Caco-2 (cell line): Measurements from ENCODE around the gene PLEKHA1. TPM values are rescaled to one million over a fixed set of nuclear protein-coding genes. Genes with fewer than 3 reads are reported as not detected.

Experiments used
- BruUV-seq: library from RNA; stranded (reverse); fragments of 400-500 nt; replicated peaks from 2 replicates; lab custom pipeline; 2021; lab: Mats Ljungman, UMichigan
- CTCF ChIA-PET: fragments of 300-600 bp; sonication (Branson Sonifier 250); formaldehyde crosslinking; loops from one replicate; lab custom pipeline; 2022; ENCODE audit warnings: antibody characterized with exemption; lab: Charles Lee
- POLR2A ChIA-PET: fragments of 300-600 bp; sonication (Branson Sonifier 250); formaldehyde crosslinking; loops from one replicate; lab custom pipeline; 2022; ENCODE audit warnings: antibody characterized with exemption; lab: Charles Lee
- DNase-seq, 2 experiments: peaks; one replicate each; pipeline versions ENCODE4 v3.0.0 to v3.0.0-alpha.2; 2020 to 2022
- H3K27me3 ChIP-seq: replicated peaks from 2 replicates; pipeline ENCODE4 v1.6.0; 2011; ENCODE audit warnings: low read length; ENCODE audit not compliant: control insufficient read depth, insufficient read depth
- H3K36me3 ChIP-seq: 2 replicates; pipeline ENCODE4 v1.5.1; 2011; ENCODE audit warnings: low read length; ENCODE audit not compliant: control insufficient read depth, insufficient read depth
- H3K4me1 ChIP-seq: fragments of 250-450 bp; sonication (Bioruptor Pico); 2 replicates; pipeline ENCODE4 v1.5.1; 2020; ENCODE audit warnings: mild to moderate bottlenecking
- H3K4me3 ChIP-seq: 2 replicates; pipeline ENCODE4 v1.5.1; 2011; ENCODE audit warnings: low read depth, mild to moderate bottlenecking, control low read depth, low read length
- H3K9me3 ChIP-seq: fragments of 250-450 bp; sonication (Bioruptor Pico); 2 replicates; pipeline ENCODE4 v1.5.1; 2020; ENCODE audit warnings: mild to moderate bottlenecking, moderate library complexity
- H3K27ac Mint-ChIP-seq: one replicate; pipeline ENCODE4 v1.8.0; 2022; ENCODE audit warnings: mixed read lengths; ENCODE audit not compliant: unreplicated experiment
- H3K27me3 Mint-ChIP-seq: one replicate; pipeline ENCODE4 v1.8.0; 2022; ENCODE audit warnings: mixed read lengths; ENCODE audit not compliant: insufficient read depth, unreplicated experiment
- H3K36me3 Mint-ChIP-seq: one replicate; pipeline ENCODE4 v1.8.0; 2022; ENCODE audit warnings: mild to moderate bottlenecking, mixed read lengths; ENCODE audit not compliant: insufficient read depth, unreplicated experiment
- H3K4me1 Mint-ChIP-seq: one replicate; pipeline ENCODE4 v1.8.0; 2022; ENCODE audit warnings: low read depth, mixed read lengths; ENCODE audit not compliant: unreplicated experiment
- H3K4me3 Mint-ChIP-seq: one replicate; pipeline ENCODE4 v1.8.0; 2022; ENCODE audit warnings: mild to moderate bottlenecking, moderate library complexity, mixed read lengths; ENCODE audit not compliant: unreplicated experiment
- H3K9me3 Mint-ChIP-seq: one replicate; pipeline ENCODE4 v1.8.0; 2022; ENCODE audit warnings: mixed read lengths; ENCODE audit not compliant: unreplicated experiment
- intact Hi-C: fragments of 100-400 bp; cut with micrococcal nuclease; formaldehyde crosslinking; loops from one replicate; pipeline ENCODE4 v1.10.0; 2022; ENCODE audit not compliant: unreplicated experiment
- total RNA-seq: library from RNA; stranded (reverse); gene quantifications from 2 replicates; pipeline ENCODE4 v1.2.3, GENCODE V29; 2022
- TF ChIP-seq, protein P1 (sequence below), 2 experiments: fragments of 200-600 bp in 1 of 2; IDR thresholded peaks; 1 replicate in 1 of 2; 2 replicates in 1 of 2; pipeline versions ENCODE4 v1.5.1 to v1.8.0; 2011 to 2022; ENCODE audit warnings: antibody characterized with exemption in 1 of 2, control low read depth in 1 of 2, inconsistent platforms in 1 of 2, low read depth in 1 of 2, low read length in 1 of 2, mild to moderate bottlenecking in 1 of 2, moderate library complexity in 1 of 2; ENCODE audit not compliant: insufficient read depth in 1 of 2, severe bottlenecking in 1 of 2, unreplicated experiment in 1 of 2

The PLEKHA1 gene
- total RNA-seq, 1 experiment from 2014 or later = 48.4 TPM

DNA sequence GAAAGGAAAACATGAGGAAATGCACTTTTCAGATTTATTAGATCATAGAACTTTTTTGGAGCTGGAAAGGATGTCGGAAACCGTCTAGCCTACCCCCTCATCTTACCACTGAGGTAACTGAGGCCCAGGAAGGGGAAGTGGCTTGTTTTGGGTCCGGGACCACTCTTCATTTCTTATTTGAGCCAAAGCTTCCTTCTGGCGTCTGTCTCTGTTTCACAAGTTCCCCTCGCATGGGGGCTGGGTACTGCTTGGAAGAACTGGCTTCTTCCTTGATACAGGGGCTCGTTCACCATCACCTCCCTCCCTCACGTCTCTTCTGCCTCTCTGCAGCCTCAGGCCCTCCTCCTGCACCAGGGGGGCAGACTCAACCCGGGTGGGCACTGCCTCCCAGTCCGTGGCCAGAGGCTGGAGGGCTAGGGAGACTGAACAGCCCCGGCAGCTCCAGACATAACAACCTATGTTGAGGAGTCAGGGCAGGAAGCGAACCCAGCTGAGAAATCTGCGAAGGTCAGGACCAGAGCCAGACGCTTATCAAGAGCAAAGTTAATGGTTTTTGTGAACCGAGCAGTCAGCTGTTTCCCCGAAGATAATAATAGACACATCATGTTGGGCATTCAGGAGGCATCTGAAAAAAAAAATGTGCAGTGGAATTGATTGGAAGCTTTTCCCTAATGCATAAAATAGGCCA, 99.8 kb downstream of the PLEKHA1 start:
- Mint-ChIP-seq H3K4me3 (no peak overlapping the region), H3K4me1 (peaks cover 10% of the 10 kb centered on the region)
- CTCF ChIA-PET = no interaction called here

GRCh38 chr10:122475100-122475499, 100.6 kb downstream of the PLEKHA1 start:
- H3K27ac Mint-ChIP-seq = no peak overlapping the region
- H3K27me3 ChIP-seq = peaks cover 1% of the 10 kb centered on the region
- no peak overlapping the region for H3K4me3 Mint-ChIP-seq
- H3K9me3 Mint-ChIP-seq = no peaks in the 10 kb centered on the region
- intact Hi-C loops = no loop called here
- peaks cover 16% of the 10 kb centered on the region; the same call in 1 of the 2 replicates for H3K4me1 ChIP-seq
- no TSS peak for BruUV-seq
- POLR2A ChIA-PET = no interaction called here
- no peaks in the 10 kb centered on the region for H3K9me3 ChIP-seq
- DNase-seq = no peak
- CTCF ChIA-PET = no interaction called here
- TF ChIP-seq, protein P1, sequence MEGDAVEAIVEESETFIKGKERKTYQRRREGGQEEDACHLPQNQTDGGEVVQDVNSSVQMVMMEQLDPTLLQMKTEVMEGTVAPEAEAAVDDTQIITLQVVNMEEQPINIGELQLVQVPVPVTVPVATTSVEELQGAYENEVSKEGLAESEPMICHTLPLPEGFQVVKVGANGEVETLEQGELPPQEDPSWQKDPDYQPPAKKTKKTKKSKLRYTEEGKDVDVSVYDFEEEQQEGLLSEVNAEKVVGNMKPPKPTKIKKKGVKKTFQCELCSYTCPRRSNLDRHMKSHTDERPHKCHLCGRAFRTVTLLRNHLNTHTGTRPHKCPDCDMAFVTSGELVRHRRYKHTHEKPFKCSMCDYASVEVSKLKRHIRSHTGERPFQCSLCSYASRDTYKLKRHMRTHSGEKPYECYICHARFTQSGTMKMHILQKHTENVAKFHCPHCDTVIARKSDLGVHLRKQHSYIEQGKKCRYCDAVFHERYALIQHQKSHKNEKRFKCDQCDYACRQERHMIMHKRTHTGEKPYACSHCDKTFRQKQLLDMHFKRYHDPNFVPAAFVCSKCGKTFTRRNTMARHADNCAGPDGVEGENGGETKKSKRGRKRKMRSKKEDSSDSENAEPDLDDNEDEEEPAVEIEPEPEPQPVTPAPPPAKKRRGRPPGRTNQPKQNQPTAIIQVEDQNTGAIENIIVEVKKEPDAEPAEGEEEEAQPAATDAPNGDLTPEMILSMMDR (IDR thresholded peaks at IDR 0.05; ENCODE audit: insufficient read depth in 1 of 2, low read depth in 1 of 2, low read length in 1 of 2, severe bottlenecking in 1 of 2, unreplicated experiment in 1 of 2) = no peak
- no peaks in the 10 kb centered on the region for H3K36me3 Mint-ChIP-seq
- H3K4me3 ChIP-seq = no peak overlapping the region
- no peaks in the 10 kb centered on the region for H3K36me3 ChIP-seq
- H3K4me1 Mint-ChIP-seq = peaks cover 10% of the 10 kb centered on the region
- peaks cover under 1% of the 10 kb centered on the region for H3K27me3 Mint-ChIP-seq

More for the DNA sequence above, 99.8 kb downstream of the PLEKHA1 start:
- H3K36me3 ChIP-seq = no peaks in the 10 kb centered on the region
- H3K4me3 ChIP-seq = no peak overlapping the region
- POLR2A ChIA-PET = no interaction called here
- H3K4me1 ChIP-seq = peaks cover 16% of the 10 kb centered on the region; the same call in 1 of the 2 replicates
- Mint-ChIP-seq H3K27ac (no peak overlapping the region), H3K9me3 (no peaks in the 10 kb centered on the region), H3K27me3 (peaks cover 5% of the 10 kb centered on the region), H3K36me3 (no peaks in the 10 kb centered on the region)
- no peak for DNase-seq
- no peaks in the 10 kb centered on the region for H3K9me3 ChIP-seq
- TF ChIP-seq, protein P1 (IDR thresholded peaks at IDR 0.05; ENCODE audit: insufficient read depth in 1 of 2, low read depth in 1 of 2, low read length in 1 of 2, severe bottlenecking in 1 of 2, unreplicated experiment in 1 of 2) = no peak
- intact Hi-C loops = no loop called here
- peaks cover 1% of the 10 kb centered on the region for H3K27me3 ChIP-seq
- no TSS peak for BruUV-seq

- Mint-ChIP-seq H3K27ac (peak overlapping the region; percentile 37), H3K4me3 (no peak overlapping the region), H3K36me3 (no peaks in the 10 kb centered on the region), H3K4me1 (peaks cover 10% of the 10 kb centered on the region), H3K9me3 (no peaks in the 10 kb centered on the region), H3K27me3 (no peaks in the 10 kb centered on the region)
- no peaks in the 10 kb centered on the region for H3K36me3 ChIP-seq
- H3K27me3 ChIP-seq = peaks cover 1% of the 10 kb centered on the region
- no peak overlapping the region for H3K4me3 ChIP-seq
- intact Hi-C loops = no loop called here
- CTCF ChIA-PET = no interaction called here
- no peak for DNase-seq
- POLR2A ChIA-PET = no interaction called here
- TF ChIP-seq, protein P1 (IDR thresholded peaks at IDR 0.05; ENCODE audit: insufficient read depth in 1 of 2, low read depth in 1 of 2, low read length in 1 of 2, severe bottlenecking in 1 of 2, unreplicated experiment in 1 of 2) = no peak
- peaks cover 16% of the 10 kb centered on the region; the same call in 1 of the 2 replicates for H3K4me1 ChIP-seq
- H3K9me3 ChIP-seq = no peaks in the 10 kb centered on the region
- BruUV-seq = no TSS peak
Measured at GRCh38 chr10:122475591-122476332, 101.3 kb downstream of the PLEKHA1 start.
